ENCODE measurements around the gene ZNF714. TPM values are rescaled to one million over a fixed set of nuclear protein-coding genes. Genes with fewer than 3 reads are reported as not detected.
A peak's percentile ranks its signal among the peaks of the same experiment; 100 is the strongest.

Gene ZNF714
- total RNA-seq, 1 donor from 2014 or later, result 22.6 TPM

GRCh38 chr19:21065336-21065735 is 16.7 kb upstream of the ZNF714 start:
- TF ChIP-seq CTCF (IDR thresholded peaks at IDR 0.05; ENCODE audit: insufficient read depth, low read depth, low read length) (no peak), EZH2 (IDR thresholded peaks at IDR 0.05; ENCODE audit: insufficient read depth, low read length) (no peak)
- Mint-ChIP-seq H3K27me3 (ENCODE audit: low read depth, unreplicated experiment) (no peaks in the 10 kb centered on the region), H3K36me3 (ENCODE audit: low read depth, unreplicated experiment) (peaks cover 21% of the 10 kb centered on the region), H3K4me1 (ENCODE audit: low read depth, unreplicated experiment) (no peaks in the 10 kb centered on the region), H3K4me3 (ENCODE audit: unreplicated experiment) (no peak overlapping the region), H3K9me3 (ENCODE audit: unreplicated experiment) (peaks cover 13% of the 10 kb centered on the region), H3K27ac (ENCODE audit: unreplicated experiment) (no peak overlapping the region)
- Histone ChIP-seq H3K27me3 (ENCODE audit: insufficient read depth, low read length) (no peaks in the 10 kb centered on the region), H2AFZ (ENCODE audit: low read depth, low read length) (no peak overlapping the region), H3K79me2 (ENCODE audit: insufficient read depth, low read length) (no peaks in the 10 kb centered on the region), H3K36me3 (ENCODE audit: insufficient read depth, low read length) (no peaks in the 10 kb centered on the region), H3K9me3 (ENCODE audit: insufficient read depth, low read depth, low read length) (no peaks in the 10 kb centered on the region), H4K20me1 (ENCODE audit: insufficient read depth, low read length) (no peaks in the 10 kb centered on the region), H3K4me1 (ENCODE audit: insufficient read depth, low read length) (no peaks in the 10 kb centered on the region), H3K27ac (ENCODE audit: low read depth, low read length) (no peak overlapping the region), H3K4me2 (ENCODE audit: low read length) (no peak overlapping the region), H3K9ac (ENCODE audit: low read length) (no peak overlapping the region), H3K4me3 (ENCODE audit: insufficient read depth, low read depth, low read length) (no peak overlapping the region)
- FAIRE-seq (no peak), DNase-seq (ENCODE audit: low read depth) (no peak)

GRCh38 chr19:21084343-21084742 is 2.3 kb downstream of the ZNF714 start:
- H3K27me3 ChIP-seq (ENCODE audit: insufficient read depth, low read length), result no peaks in the 10 kb centered on the region
- DNase-seq (ENCODE audit: low read depth), result peak; percentile 78
- peak overlapping the region; percentile 28 for H3K4me3 Mint-ChIP-seq (ENCODE audit: unreplicated experiment)

More at GRCh38 chr19:21084343-21084742, 2.3 kb downstream of the ZNF714 start:
- TF ChIP-seq CTCF (IDR thresholded peaks at IDR 0.05; ENCODE audit: insufficient read depth, low read depth, low read length) (no peak), EZH2 (IDR thresholded peaks at IDR 0.05; ENCODE audit: insufficient read depth, low read length) (no peak)
- Mint-ChIP-seq H3K27ac (ENCODE audit: unreplicated experiment) (peak overlapping the region; percentile 85), H3K4me1 (ENCODE audit: low read depth, unreplicated experiment) (peaks cover 29% of the 10 kb centered on the region), H3K27me3 (ENCODE audit: low read depth, unreplicated experiment) (no peaks in the 10 kb centered on the region), H3K36me3 (ENCODE audit: low read depth, unreplicated experiment) (peaks cover 15% of the 10 kb centered on the region), H3K9me3 (ENCODE audit: unreplicated experiment) (no peaks in the 10 kb centered on the region)
- no peak for FAIRE-seq
- Histone ChIP-seq H2AFZ (ENCODE audit: low read depth, low read length) (no peak overlapping the region), H3K4me2 (ENCODE audit: low read length) (no peak overlapping the region), H3K9me3 (ENCODE audit: insufficient read depth, low read depth, low read length) (no peaks in the 10 kb centered on the region), H3K4me1 (ENCODE audit: insufficient read depth, low read length) (peaks cover 3% of the 10 kb centered on the region), H4K20me1 (ENCODE audit: insufficient read depth, low read length) (no peaks in the 10 kb centered on the region), H3K9ac (ENCODE audit: low read length) (no peak overlapping the region), H3K27ac (ENCODE audit: low read depth, low read length) (no peak overlapping the region), H3K4me3 (ENCODE audit: insufficient read depth, low read depth, low read length) (no peak overlapping the region), H3K79me2 (ENCODE audit: insufficient read depth, low read length) (no peaks in the 10 kb centered on the region), H3K36me3 (ENCODE audit: insufficient read depth, low read length) (no peaks in the 10 kb centered on the region)

Measured in astrocyte (in vitro differentiated cells and primary cell).